Measurements from ENCODE around the gene C12orf42.
"Not testable (repeated sequence)": the region's sequence is repeated elsewhere in the genome, so short reads cannot be mapped to it uniquely, and the experiment has no call there.

- TF ChIP-seq, protein P1, sequence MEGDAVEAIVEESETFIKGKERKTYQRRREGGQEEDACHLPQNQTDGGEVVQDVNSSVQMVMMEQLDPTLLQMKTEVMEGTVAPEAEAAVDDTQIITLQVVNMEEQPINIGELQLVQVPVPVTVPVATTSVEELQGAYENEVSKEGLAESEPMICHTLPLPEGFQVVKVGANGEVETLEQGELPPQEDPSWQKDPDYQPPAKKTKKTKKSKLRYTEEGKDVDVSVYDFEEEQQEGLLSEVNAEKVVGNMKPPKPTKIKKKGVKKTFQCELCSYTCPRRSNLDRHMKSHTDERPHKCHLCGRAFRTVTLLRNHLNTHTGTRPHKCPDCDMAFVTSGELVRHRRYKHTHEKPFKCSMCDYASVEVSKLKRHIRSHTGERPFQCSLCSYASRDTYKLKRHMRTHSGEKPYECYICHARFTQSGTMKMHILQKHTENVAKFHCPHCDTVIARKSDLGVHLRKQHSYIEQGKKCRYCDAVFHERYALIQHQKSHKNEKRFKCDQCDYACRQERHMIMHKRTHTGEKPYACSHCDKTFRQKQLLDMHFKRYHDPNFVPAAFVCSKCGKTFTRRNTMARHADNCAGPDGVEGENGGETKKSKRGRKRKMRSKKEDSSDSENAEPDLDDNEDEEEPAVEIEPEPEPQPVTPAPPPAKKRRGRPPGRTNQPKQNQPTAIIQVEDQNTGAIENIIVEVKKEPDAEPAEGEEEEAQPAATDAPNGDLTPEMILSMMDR (IDR thresholded peaks at IDR 0.05; ENCODE audit: borderline replicate concordance, extremely low read depth, low read length, poor library complexity, severe bottlenecking), result not testable (repeated sequence)
- not testable (repeated sequence) for TF ChIP-seq EZH2 (IDR thresholded peaks at IDR 0.05; ENCODE audit: borderline replicate concordance, low read depth, low read length, severe bottlenecking)
These were observed 70.8 kb downstream of the C12orf42 start for GRCh38 chr12:103424849-103425586.
